SK-N-MC (cell line): ENCODE data around the gene TAS1R3.

Experiments used
- EZH2 ChIP-seq: fragments of 200-600 bp; sonication (generic); IDR thresholded peaks from one replicate; pipeline ENCODE4 v1.6.1; 2017; ENCODE audit warnings: antibody characterized with exemption
- FOXP2 ChIP-seq: optimal IDR thresholded peaks from 2 replicates; pipeline ENCODE3; 2011; ENCODE audit warnings: mild to moderate bottlenecking, moderate library complexity; ENCODE audit not compliant: insufficient read depth; ENCODE audit errors: extremely low read length, control extremely low read depth
- POLR2AphosphoS5 ChIP-seq: IDR thresholded peaks from 2 replicates; pipeline ENCODE4 v1.6.1; 2012; ENCODE audit warnings: mild to moderate bottlenecking, low read depth, low read length, borderline replicate concordance

DNA sequence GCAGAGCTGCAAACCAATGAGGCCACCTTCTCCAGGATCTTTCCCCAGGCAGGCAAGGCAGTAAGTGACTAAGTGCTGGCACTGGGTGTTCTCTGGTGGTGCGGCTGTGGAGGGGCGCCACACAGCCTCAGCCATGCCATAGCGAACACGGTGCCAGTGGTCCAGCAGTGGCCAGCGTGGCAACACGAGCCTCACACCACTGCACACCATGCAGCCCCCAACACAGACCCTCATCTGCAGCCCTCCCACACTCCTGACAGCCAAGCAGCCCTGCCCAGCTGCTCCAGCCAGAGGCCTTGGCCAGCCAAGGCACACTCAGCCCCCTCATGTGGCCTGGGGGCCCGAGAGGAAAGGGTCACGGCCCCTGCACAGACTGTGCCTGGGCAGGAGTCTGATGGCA is 9.6 kb upstream of the TAS1R3 start:
- TF ChIP-seq EZH2 (no peak), POLR2AphosphoS5 (no peak), FOXP2 (no peak)
